Sigmoid colon (tissue), 7 donors: ENCODE data around the gene KYAT1. TPM values are rescaled to one million over a fixed set of nuclear protein-coding genes. Genes with fewer than 3 reads are reported as not detected.

Experiments used
- DNase-seq: peaks from one replicate; pipeline ENCODE4 v3.0.0-alpha.2; 2019
- H3K27ac ChIP-seq, 4 donors: fragments of 200-600 bp; sonication (generic); one replicate each; pipeline ENCODE4 v1.5.1; 2016 to 2019; ENCODE audit warnings: mild to moderate bottlenecking in 1 of 4
- H3K27me3 ChIP-seq, 3 donors: fragments of 200-600 bp; sonication (generic); one replicate each; pipeline ENCODE4 v1.5.1; 2019; ENCODE audit warnings: mild to moderate bottlenecking in 1 of 3
- H3K36me3 ChIP-seq, 4 donors: fragments of 200-600 bp; sonication (generic); one replicate each; pipeline ENCODE4 v1.5.1; 2016 to 2019
- H3K4me1 ChIP-seq, 4 donors: fragments of 200-600 bp; sonication (generic); one replicate each; pipeline ENCODE4 v1.5.1; 2017 to 2019
- H3K4me3 ChIP-seq, 4 donors: fragments of 200-600 bp; sonication (generic); one replicate each; pipeline ENCODE4 v1.5.1; 2017 to 2019; ENCODE audit warnings: mild to moderate bottlenecking in 2 of 4, moderate library complexity in 1 of 4
- H3K9me3 ChIP-seq, 4 donors: fragments of 200-600 bp in 3 of 4; sonication (generic) in 3 of 4; one replicate each; pipeline versions ENCODE4 v1.5.1 to v1.6.1; 2013 to 2019
- CTCF ChIP-seq, 4 experiments: fragments of 450-650 bp in 3 of 4; fragments of 200-600 bp in 1 of 4; IDR thresholded peaks; one replicate each; pipeline ENCODE4 v1.5.1; 2016 to 2019; ENCODE audit warnings: antibody characterized with exemption in 4 of 4, mild to moderate bottlenecking in 3 of 4, moderate library complexity in 2 of 4
- EP300 ChIP-seq, 4 donors: sonication (generic); formaldehyde crosslinking; IDR thresholded peaks; one replicate each; pipeline ENCODE4 v1.6.1; 2017; ENCODE audit warnings: antibody characterized with exemption in 4 of 4
- POLR2A ChIP-seq, 2 donors: fragments of 450-650 bp; IDR thresholded peaks; one replicate each; pipeline ENCODE4 v1.6.1; 2016; ENCODE audit warnings: antibody characterized with exemption in 2 of 2, mild to moderate bottlenecking in 2 of 2, moderate library complexity in 2 of 2
- POLR2AphosphoS5 ChIP-seq, 4 donors: sonication (generic); formaldehyde crosslinking; IDR thresholded peaks; one replicate each; pipeline ENCODE4 v1.6.1; 2017; ENCODE audit warnings: antibody characterized with exemption in 4 of 4
- WGBS, 2 donors: extraction: QIAGEN DNeasy Blood & Tissue Kit; methylation state at CpG; one replicate each; pipeline ENCODE4 v1.1.7; 2013; 5-methylcytosine and 5-hydroxymethylcytosine counted together
- intact Hi-C: fragments of 100-400 bp; cut with DNase I; formaldehyde crosslinking; loops from one replicate; pipeline ENCODE4 v1.15.1; 2023
- polyA plus RNA-seq, 3 donors: library from polyadenylated mRNA; stranded (reverse); fragments of 200-250 nt; gene quantifications; one replicate each; pipeline ENCODE4 v1.2.3, GENCODE V29; 2013
- total RNA-seq, 4 donors: library from RNA; depleted of rRNA; stranded (reverse); fragments of >200 nt; gene quantifications; one replicate each; pipeline ENCODE4 v1.1.0, GENCODE V29; 2016
- donor health status: healthy with polysubstance abuse.
- donor health status: Bipolar disorder and iron deficiency.
- donor health status: healthy.

The KYAT1 gene
- total and polyA plus RNA-seq, 7 donors = 0.60 to 8.0 (median 4.5) TPM

GRCh38 chr9:128824911-128825310 lies 56.8 kb downstream of the KYAT1 start:
- intact Hi-C loops = no loop called here
- no peak overlapping the region for H3K27ac ChIP-seq

GRCh38 chr9:128823903-128824406 lies 57.8 kb downstream of the KYAT1 start:
- no peak for TF ChIP-seq EP300 (IDR thresholded peaks at IDR 0.05)
- TF ChIP-seq CTCF (IDR thresholded peaks at IDR 0.05) = no peak
- no peak for TF ChIP-seq POLR2AphosphoS5 (IDR thresholded peaks at IDR 0.05)
- no peak for TF ChIP-seq POLR2A (IDR thresholded peaks at IDR 0.05)
- Histone ChIP-seq H3K9me3 (no peaks in the 10 kb centered on the region), H3K4me1 (peaks cover 0 to 24% (median 21%) of the 10 kb centered on the region in 4 donors), H3K27ac (no peak overlapping the region), H3K36me3 (peaks cover 0 to 65% (median 19%) of the 10 kb centered on the region in 4 donors), H3K27me3 (no peaks in the 10 kb centered on the region), H3K4me3 (no peak overlapping the region)
- DNase-seq = no peak
- intact Hi-C loops = no loop called here
- WGBS, 2 donors = 81 to 89% methylated on average over 12 of the region's 12 CpGs

More at GRCh38 chr9:128824911-128825310, 56.8 kb downstream of the KYAT1 start:
- Histone ChIP-seq H3K9me3 (no peaks in the 10 kb centered on the region), H3K36me3 (peaks cover 0 to 65% (median 19%) of the 10 kb centered on the region in 4 donors), H3K27me3 (no peaks in the 10 kb centered on the region), H3K4me3 (no peak overlapping the region), H3K4me1 (peaks cover 0 to 19% (median 17%) of the 10 kb centered on the region in 4 donors)
- DNase-seq = no peak
- 88 to 91% methylated on average over 7 of the region's 7 CpGs for WGBS, 2 donors
- no peak for TF ChIP-seq POLR2A (IDR thresholded peaks at IDR 0.05)
- no peak for TF ChIP-seq CTCF (IDR thresholded peaks at IDR 0.05)
- TF ChIP-seq EP300 (IDR thresholded peaks at IDR 0.05) = no peak
- no peak for TF ChIP-seq POLR2AphosphoS5 (IDR thresholded peaks at IDR 0.05)

- Histone ChIP-seq H3K4me1 (peaks cover 0 to 21% (median 19%) of the 10 kb centered on the region in 4 donors), H3K27me3 (no peaks in the 10 kb centered on the region), H3K36me3 (peaks cover 0 to 65% (median 19%) of the 10 kb centered on the region in 4 donors), H3K9me3 (no peaks in the 10 kb centered on the region), H3K27ac (no peak overlapping the region), H3K4me3 (no peak overlapping the region)
- DNase-seq = no peak
- intact Hi-C loops = no loop called here
- WGBS, 2 donors = 89 to 92% methylated on average over 19 of the region's 19 CpGs
- TF ChIP-seq CTCF (IDR thresholded peaks at IDR 0.05) (no peak), POLR2A (IDR thresholded peaks at IDR 0.05) (no peak), EP300 (IDR thresholded peaks at IDR 0.05) (no peak), POLR2AphosphoS5 (IDR thresholded peaks at IDR 0.05) (no peak)
These were observed 58.3 kb downstream of the KYAT1 start for GRCh38 chr9:128823362-128823902.

- Histone ChIP-seq H3K27ac (no peak overlapping the region), H3K9me3 (no peaks in the 10 kb centered on the region), H3K4me1 (peaks cover 0 to 20% (median 18%) of the 10 kb centered on the region in 4 donors), H3K36me3 (peaks cover 0 to 60% (median 19%) of the 10 kb centered on the region in 4 donors), H3K27me3 (no peaks in the 10 kb centered on the region), H3K4me3 (no peak overlapping the region)
- intact Hi-C loops = no loop called here
- no peak for DNase-seq
- WGBS, 2 donors = 93 to 95% methylated on average over 22 of the region's 22 CpGs
- TF ChIP-seq EP300 (IDR thresholded peaks at IDR 0.05) (no peak), POLR2A (IDR thresholded peaks at IDR 0.05) (no peak), CTCF (IDR thresholded peaks at IDR 0.05) (no peak), POLR2AphosphoS5 (IDR thresholded peaks at IDR 0.05) (no peak)
These were observed 59.2 kb downstream of the KYAT1 start for GRCh38 chr9:128822407-128823042.
